ENCODE measurements around the gene ZNF324. TPM values are rescaled to one million over a fixed set of nuclear protein-coding genes. Genes with fewer than 3 reads are reported as not detected.

Gene ZNF324
- total and polyA plus RNA-seq, 2 of the 13 experiments (the other 11 are each of a cell fraction or from before 2014, with no cell fraction given), result 1.1 to 4.7 TPM

- peak; percentile 64 for TF ChIP-seq ZNF710 (CRISPR knock-in tag; IDR thresholded peaks at IDR 0.05; ENCODE audit: borderline replicate concordance)
- TF ChIP-seq STAT6 (CRISPR knock-in tag; IDR thresholded peaks at IDR 0.05; ENCODE audit: borderline replicate concordance), result no peak
- no peak; the same call in 1 of the 2 replicates for TF ChIP-seq ZNF639 (CRISPR knock-in tag; conservative IDR thresholded peaks at IDR 0.05)
- TF ChIP-seq HNF4A (CRISPR knock-in tag; IDR thresholded peaks at IDR 0.05), result peak; percentile 37; the same call in 1 of the 2 replicates
- peak; percentile 53 for TF ChIP-seq ASH2L (IDR thresholded peaks at IDR 0.05; ENCODE audit: insufficient read length, low read depth, low read length)
- peak; percentile 38; the same call in 1 of the 2 replicates for TF ChIP-seq CREB1 (IDR thresholded peaks at IDR 0.05)
- TF ChIP-seq CREB1 (CRISPR knock-in tag; IDR thresholded peaks at IDR 0.05), result no peak
- 0 out of 2 replicates have a peak, but pooled peaks have one; percentile 75 for TF ChIP-seq AHR (CRISPR knock-in tag; IDR thresholded peaks at IDR 0.05)
- no peak for TF ChIP-seq SOX13 (IDR thresholded peaks at IDR 0.05)
- TF ChIP-seq SOX13 (CRISPR knock-in tag; conservative IDR thresholded peaks at IDR 0.05 in 1 of 2, IDR thresholded peaks at IDR 0.05 in 1 of 2), result peak in 1 of 2 experiments; percentile 50; a peak in 1 of 4 replicates
- peak; percentile 88 for TF ChIP-seq ZNF784 (CRISPR knock-in tag; IDR thresholded peaks at IDR 0.05; ENCODE audit: borderline replicate concordance)
- peak; percentile 95 for TF ChIP-seq AGO2 (optimal IDR thresholded peaks at IDR 0.05; ENCODE audit: low read depth, low read length)
- TF ChIP-seq TFDP1 (CRISPR knock-in tag; IDR thresholded peaks at IDR 0.05; ENCODE audit: borderline replicate concordance), result peak; percentile 95
- no peak for TF ChIP-seq SNAPC4 (CRISPR knock-in tag; IDR thresholded peaks at IDR 0.05)
Measured at GRCh38 chr19:58513694-58514563, 47.0 kb downstream of the ZNF324 start (continued).
